Thymus (tissue), 11 donors: ENCODE data around the gene RFESD. TPM values are rescaled to one million over a fixed set of nuclear protein-coding genes. Genes with fewer than 3 reads are reported as not detected.

ENCODE experiments used
- DNase-seq, 9 donors: peaks; one replicate each; pipeline ENCODE4 v3.0.0-alpha.2; 2013; ENCODE audit warnings: low spot score in 9 of 9, low read depth in 6 of 9, missing footprints in 1 of 9
- H3K27ac ChIP-seq, 2 donors: one replicate each; pipeline ENCODE4 v1.5.1; 2013; ENCODE audit warnings: control low read depth in 1 of 2, low read depth in 1 of 2, low read length in 1 of 2, mild to moderate bottlenecking in 1 of 2, moderate library complexity in 1 of 2
- H3K27me3 ChIP-seq, 2 donors: one replicate each; pipeline ENCODE4 v1.5.1; 2013; ENCODE audit warnings: low read length in 1 of 2; ENCODE audit not compliant: control insufficient read depth in 2 of 2, insufficient read depth in 1 of 2
- H3K36me3 ChIP-seq, 2 donors: one replicate each; pipeline ENCODE4 v1.5.1; 2013; ENCODE audit warnings: low read length in 1 of 2, mild to moderate bottlenecking in 1 of 2, moderate library complexity in 1 of 2; ENCODE audit not compliant: control insufficient read depth in 2 of 2, insufficient read depth in 2 of 2
- H3K4me1 ChIP-seq, 2 donors: one replicate each; pipeline ENCODE4 v1.5.1; 2013; ENCODE audit warnings: low read length in 2 of 2; ENCODE audit not compliant: control insufficient read depth in 2 of 2, insufficient read depth in 2 of 2
- H3K4me3 ChIP-seq, 2 donors: one replicate each; pipeline ENCODE4 v1.5.1; 2013; ENCODE audit warnings: low read length in 2 of 2, control low read depth in 1 of 2, mild to moderate bottlenecking in 1 of 2
- H3K9me3 ChIP-seq, 2 donors: one replicate each; pipeline ENCODE4 v1.5.1; 2013; ENCODE audit warnings: low read length in 1 of 2, mild to moderate bottlenecking in 1 of 2; ENCODE audit not compliant: control insufficient read depth in 2 of 2, insufficient read depth in 1 of 2
- WGBS: extraction: QIAGEN DNeasy Blood & Tissue Kit; methylation state at CpG from one replicate; pipeline ENCODE4 v1.1.7; 2013; 5-methylcytosine and 5-hydroxymethylcytosine counted together
- polyA plus RNA-seq: library from polyadenylated mRNA; stranded (reverse); fragments of 200-250 nt; gene quantifications from one replicate; pipeline ENCODE4 v1.2.3, GENCODE V29; 2013
- total RNA-seq: library from RNA; stranded (reverse); fragments of 120-200 nt; gene quantifications from one replicate; pipeline ENCODE4 v1.2.4, GENCODE V29; 2013
- donor health status: healthy.

RFESD gene
- total and polyA plus RNA-seq, 2 donors, result 6.6 to 10.9 TPM

GRCh38 chr5:95649274-95649673, 2.7 kb downstream of the RFESD start:
- H3K27ac ChIP-seq, result no peak overlapping the region
- peaks cover 4% of the 10 kb centered on the region in 2 donors for H3K36me3 ChIP-seq
- no peaks in the 10 kb centered on the region for H3K27me3 ChIP-seq
- H3K4me1 ChIP-seq, result peaks cover 4 to 17% of the 10 kb centered on the region in 2 donors
- peaks cover 0 to 3% of the 10 kb centered on the region in 2 donors for H3K9me3 ChIP-seq
- no peak for DNase-seq
- no peak overlapping the region for H3K4me3 ChIP-seq

GRCh38 chr5:95649842-95650620, 3.5 kb downstream of the RFESD start:
- Histone ChIP-seq H3K4me1 (peaks cover 3 to 15% of the 10 kb centered on the region in 2 donors), H3K36me3 (peaks cover 4% of the 10 kb centered on the region in 2 donors), H3K27ac (no peak overlapping the region), H3K9me3 (peaks cover 0 to 3% of the 10 kb centered on the region in 2 donors), H3K27me3 (no peaks in the 10 kb centered on the region), H3K4me3 (no peak overlapping the region)
- no peak for DNase-seq

GRCh38 chr5:95652849-95653248, 6.3 kb downstream of the RFESD start:
- H3K27ac ChIP-seq, result no peak overlapping the region
- H3K36me3 ChIP-seq, result peaks cover 4% of the 10 kb centered on the region in 2 donors
- no peaks in the 10 kb centered on the region for H3K9me3 ChIP-seq
- H3K4me3 ChIP-seq, result no peak overlapping the region
- 99% methylated on average over 1 of the region's 1 CpG for WGBS
- no peak for DNase-seq
- peaks cover 3 to 5% of the 10 kb centered on the region in 2 donors for H3K4me1 ChIP-seq
- no peaks in the 10 kb centered on the region for H3K27me3 ChIP-seq

GRCh38 chr5:95654196-95654595, 7.6 kb downstream of the RFESD start:
- Histone ChIP-seq H3K27me3 (no peaks in the 10 kb centered on the region), H3K9me3 (no peaks in the 10 kb centered on the region), H3K4me1 (peaks cover 3 to 5% of the 10 kb centered on the region in 2 donors), H3K4me3 (no peak overlapping the region), H3K27ac (no peak overlapping the region), H3K36me3 (peaks cover 4% of the 10 kb centered on the region in 2 donors)
- no peak for DNase-seq
- WGBS, result 98% methylated on average over 3 of the region's 3 CpGs

- Histone ChIP-seq H3K27ac (peak overlapping the region in 1 of 2 donors; percentile 46), H3K9me3 (no peaks in the 10 kb centered on the region), H3K36me3 (peaks cover 4% of the 10 kb centered on the region in 2 donors), H3K4me1 (peaks cover 3 to 5% of the 10 kb centered on the region in 2 donors), H3K4me3 (no peak overlapping the region), H3K27me3 (no peaks in the 10 kb centered on the region)
- DNase-seq, result peak in 2 of 9 donors; percentile 9 to 50
- whole genome bisulfite sequencing, result 45% methylated on average over 1 of the region's 1 CpG
Measured at GRCh38 chr5:95655575-95655974, 9.0 kb downstream of the RFESD start.

GRCh38 chr5:95660060-95660459, 13.5 kb downstream of the RFESD start:
- H3K4me1 ChIP-seq, result peaks cover 3 to 5% of the 10 kb centered on the region in 2 donors
- H3K36me3 ChIP-seq, result no peaks in the 10 kb centered on the region
- no peak overlapping the region for H3K4me3 ChIP-seq
- DNase-seq, result no peak
- WGBS, result 94% methylated on average over 2 of the region's 2 CpGs
- no peak overlapping the region for H3K27ac ChIP-seq
- no peaks in the 10 kb centered on the region for H3K27me3 ChIP-seq
- H3K9me3 ChIP-seq, result no peaks in the 10 kb centered on the region

- Histone ChIP-seq H3K9me3 (no peaks in the 10 kb centered on the region), H3K36me3 (no peaks in the 10 kb centered on the region), H3K4me3 (no peak overlapping the region), H3K27me3 (no peaks in the 10 kb centered on the region), H3K4me1 (no peaks in the 10 kb centered on the region), H3K27ac (no peak overlapping the region)
- no peak for DNase-seq
Measured at GRCh38 chr5:95662946-95663345, 16.4 kb downstream of the RFESD start.

GRCh38 chr5:95664204-95664786, 17.7 kb downstream of the RFESD start:
- H3K27me3 ChIP-seq, result no peaks in the 10 kb centered on the region
- H3K27ac ChIP-seq, result no peak overlapping the region
- no peaks in the 10 kb centered on the region for H3K4me1 ChIP-seq
- peak in 4 of 9 donors; percentile 47 to 68 (median 50) for DNase-seq
- 31% methylated on average over 3 of the region's 3 CpGs for WGBS
- no peak overlapping the region for H3K4me3 ChIP-seq
- no peaks in the 10 kb centered on the region for H3K9me3 ChIP-seq
- no peaks in the 10 kb centered on the region for H3K36me3 ChIP-seq

GRCh38 chr5:95667061-95667618, 20.6 kb downstream of the RFESD start:
- 86% methylated on average over 4 of the region's 4 CpGs for WGBS

More at GRCh38 chr5:95667061-95667618, 20.6 kb downstream of the RFESD start:
- Histone ChIP-seq H3K4me1 (no peaks in the 10 kb centered on the region), H3K36me3 (no peaks in the 10 kb centered on the region), H3K27me3 (no peaks in the 10 kb centered on the region), H3K4me3 (no peak overlapping the region), H3K27ac (no peak overlapping the region), H3K9me3 (no peaks in the 10 kb centered on the region)
- DNase-seq, result no peak
